COR-L47 (cell line): ENCODE measurements around the gene RAI1.

ENCODE experiments used
- DNase-seq: peaks from one replicate; lab custom pipeline; 2025; lab: John Stamatoyannopoulos, UW

The RAI1 gene

GRCh38 chr17:17767887-17768418 lies 86.7 kb downstream of the RAI1 start:
- no peak for DNase-seq

GRCh38 chr17:17768424-17769088 lies 87.3 kb downstream of the RAI1 start:
- no peak for DNase-seq

GRCh38 chr17:17769869-17770631 lies 88.8 kb downstream of the RAI1 start:
- no peak for DNase-seq

- no peak for DNase-seq
Measured at GRCh38 chr17:17770632-17771044, 89.4 kb downstream of the RAI1 start.

GRCh38 chr17:17771498-17772201 lies 90.4 kb downstream of the RAI1 start:
- no peak for DNase-seq

GRCh38 chr17:17772231-17772630 lies 91.0 kb downstream of the RAI1 start:
- DNase-seq: no peak

GRCh38 chr17:17774009-17774881 lies 93.0 kb downstream of the RAI1 start:
- no peak for DNase-seq

GRCh38 chr17:17776889-17777288 lies 95.6 kb downstream of the RAI1 start:
- DNase-seq: no peak

- DNase-seq: no peak
Measured at GRCh38 chr17:17778308-17779014, 97.2 kb downstream of the RAI1 start.

- no peak for DNase-seq
Measured at GRCh38 chr17:17779015-17779611, 97.9 kb downstream of the RAI1 start.

GRCh38 chr17:17780922-17781590 lies 99.8 kb downstream of the RAI1 start:
- peak; percentile 22 for DNase-seq

GRCh38 chr17:17781591-17782496 lies 100.6 kb downstream of the RAI1 start:
- peak; percentile 54 for DNase-seq

- DNase-seq: peak; percentile 23
Measured at GRCh38 chr17:17782523-17783115, 101.4 kb downstream of the RAI1 start.

- DNase-seq: peak; percentile 59
Measured at GRCh38 chr17:17783116-17783824, 102.0 kb downstream of the RAI1 start.

- DNase-seq: peak; percentile 73
Measured at GRCh38 chr17:17783825-17784656, 102.8 kb downstream of the RAI1 start.

GRCh38 chr17:17784657-17785267 lies 103.5 kb downstream of the RAI1 start:
- peak; percentile 8 for DNase-seq

- DNase-seq: peak; percentile 4
Measured at GRCh38 chr17:17785407-17785806, 104.1 kb downstream of the RAI1 start.
